Activated CD4-positive, alpha-beta T cell treated with anti-CD3 and anti-CD28 coated beads, Interleukin-2, amount 50 U/mL, for 4 hours (primary cell): Measurements from ENCODE around the gene MGAT3.

Experiments used
- DNase-seq, 2 experiments: peaks; one replicate each; pipeline ENCODE4 v3.0.0-alpha.2; 2020

Gene MGAT3

DNA sequence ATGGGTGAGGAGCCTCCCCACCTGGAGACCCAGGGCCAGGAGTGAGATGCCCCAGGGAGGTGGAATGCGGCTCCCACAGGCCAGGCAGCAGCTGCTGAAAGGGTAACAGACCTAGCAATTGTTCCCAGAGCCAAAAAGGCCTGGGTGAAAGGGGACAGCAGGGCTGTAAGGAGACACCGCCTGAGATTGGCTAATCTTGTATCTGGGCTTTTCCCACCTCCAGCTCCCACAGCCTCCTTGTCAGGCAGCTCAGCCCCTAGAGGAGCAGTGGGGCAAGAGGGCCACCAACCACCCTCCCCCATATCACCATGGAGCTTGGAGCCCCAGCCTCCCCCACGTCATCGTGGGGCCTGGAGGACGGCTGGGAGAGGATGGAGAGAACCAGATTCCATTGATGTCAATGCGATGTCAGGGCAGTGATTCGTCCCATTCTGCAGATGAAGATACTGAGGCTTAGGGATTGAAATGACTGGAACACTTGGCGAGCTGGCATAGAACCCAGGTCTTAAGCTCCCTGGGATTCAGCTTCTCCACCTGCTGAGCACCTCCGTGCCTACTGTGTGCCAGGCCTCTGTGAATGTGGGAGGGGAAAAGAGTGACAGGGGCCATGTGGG, 2.9 kb upstream of the MGAT3 start:
- DNase-seq, result no peak

GRCh38 chr22:39454385-39454871, 2.4 kb upstream of the MGAT3 start:
- no peak for DNase-seq

- DNase-seq, result no peak
Observed at GRCh38 chr22:39457198-39457555, 365 bp downstream of the MGAT3 start.

DNA sequence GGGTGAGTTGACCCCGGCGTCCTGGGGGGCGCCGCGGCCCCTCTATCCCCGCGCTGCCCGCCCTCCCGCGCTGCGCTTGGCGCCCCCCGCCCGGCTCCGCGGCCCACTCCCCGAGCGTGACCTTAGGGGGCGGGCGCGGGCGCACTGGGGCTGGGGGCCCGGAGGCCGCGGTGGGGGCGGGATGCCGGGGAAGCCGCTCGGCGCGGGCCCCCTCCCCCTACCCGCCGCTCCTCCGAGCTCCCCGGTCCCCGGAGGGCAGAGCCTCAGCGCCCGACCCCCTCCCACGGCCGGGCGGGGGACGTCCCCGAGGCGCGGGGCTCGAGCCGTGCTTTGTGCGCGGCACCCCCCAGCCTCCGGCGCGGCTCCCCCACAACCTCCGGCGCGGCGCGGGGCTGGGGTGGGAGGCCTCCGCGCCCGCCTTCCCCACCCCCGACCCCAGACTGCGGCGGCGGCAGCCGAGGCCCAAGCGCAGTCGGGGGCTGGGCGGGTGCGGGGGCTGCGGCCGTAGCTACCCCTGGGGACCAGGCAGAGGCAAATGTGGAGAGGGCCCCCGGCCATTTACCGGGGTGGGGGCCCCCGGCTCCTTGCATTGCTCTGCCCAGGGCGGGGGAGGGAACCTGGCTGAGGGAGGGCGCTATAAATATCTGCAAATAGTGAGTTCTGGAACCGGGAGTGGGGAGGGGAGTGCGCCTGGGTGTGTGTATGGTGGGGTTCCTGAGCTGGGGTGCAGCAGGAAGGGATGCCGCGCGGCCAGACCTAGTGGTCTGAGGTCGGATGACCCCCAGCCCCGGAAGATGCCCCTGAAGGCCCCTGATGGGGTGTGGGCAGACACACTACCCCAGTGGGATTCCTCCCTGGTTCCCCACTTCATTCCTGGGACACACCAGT, 988 bp downstream of the MGAT3 start:
- DNase-seq, result no peak

DNA sequence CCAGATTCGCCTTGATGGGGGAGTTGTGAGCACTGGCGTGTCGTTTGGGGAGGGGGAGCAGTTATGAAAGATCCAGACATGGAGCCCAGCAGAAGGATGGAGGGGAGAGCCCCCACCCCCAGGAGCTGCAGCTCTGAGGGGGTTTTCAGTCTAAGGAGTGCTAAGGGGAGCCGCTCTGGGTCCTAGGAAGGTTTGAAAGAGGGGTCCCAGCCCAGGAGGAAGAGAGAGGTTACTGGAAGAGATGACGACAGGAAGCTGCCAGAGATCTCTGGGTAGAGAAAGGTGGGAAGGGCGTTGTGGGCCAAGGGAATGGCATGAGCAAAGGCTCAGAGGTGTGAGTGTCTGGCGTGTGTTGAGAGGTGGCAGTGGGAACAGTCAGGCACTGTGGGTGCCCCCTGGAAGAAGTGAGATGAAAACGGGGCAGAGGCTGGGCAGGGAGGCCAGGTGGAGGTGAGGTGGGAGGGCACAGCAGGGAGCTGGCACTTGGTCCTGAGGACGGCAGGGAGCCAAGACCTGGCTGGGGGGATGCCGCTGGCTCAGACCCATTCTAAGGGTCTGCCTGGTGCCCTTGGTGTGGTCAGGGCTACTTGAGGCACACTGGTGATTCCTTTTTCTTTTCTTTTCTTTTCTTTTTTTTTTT, 1.8 kb downstream of the MGAT3 start:
- DNase-seq, result no peak

DNA sequence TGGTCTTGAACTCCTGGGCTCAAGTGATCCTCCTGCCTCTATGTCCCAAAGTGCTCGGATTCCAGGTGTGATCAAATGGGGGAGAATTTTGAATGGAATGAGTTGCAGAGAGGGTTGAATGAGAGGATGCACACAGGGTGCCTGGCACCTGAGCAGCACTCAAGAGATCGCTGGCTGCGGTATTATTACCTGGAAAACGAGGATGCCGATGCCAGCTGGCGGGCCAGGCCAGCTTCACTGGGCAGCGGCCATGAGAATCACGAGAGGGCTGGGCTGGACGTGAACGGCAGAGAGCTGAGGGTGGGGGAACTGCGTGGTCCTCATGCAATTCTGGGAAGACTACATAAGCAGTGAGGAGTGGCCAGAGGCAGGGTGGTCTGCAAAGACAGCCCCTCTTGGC, 2.9 kb downstream of the MGAT3 start:
- no peak for DNase-seq

DNA sequence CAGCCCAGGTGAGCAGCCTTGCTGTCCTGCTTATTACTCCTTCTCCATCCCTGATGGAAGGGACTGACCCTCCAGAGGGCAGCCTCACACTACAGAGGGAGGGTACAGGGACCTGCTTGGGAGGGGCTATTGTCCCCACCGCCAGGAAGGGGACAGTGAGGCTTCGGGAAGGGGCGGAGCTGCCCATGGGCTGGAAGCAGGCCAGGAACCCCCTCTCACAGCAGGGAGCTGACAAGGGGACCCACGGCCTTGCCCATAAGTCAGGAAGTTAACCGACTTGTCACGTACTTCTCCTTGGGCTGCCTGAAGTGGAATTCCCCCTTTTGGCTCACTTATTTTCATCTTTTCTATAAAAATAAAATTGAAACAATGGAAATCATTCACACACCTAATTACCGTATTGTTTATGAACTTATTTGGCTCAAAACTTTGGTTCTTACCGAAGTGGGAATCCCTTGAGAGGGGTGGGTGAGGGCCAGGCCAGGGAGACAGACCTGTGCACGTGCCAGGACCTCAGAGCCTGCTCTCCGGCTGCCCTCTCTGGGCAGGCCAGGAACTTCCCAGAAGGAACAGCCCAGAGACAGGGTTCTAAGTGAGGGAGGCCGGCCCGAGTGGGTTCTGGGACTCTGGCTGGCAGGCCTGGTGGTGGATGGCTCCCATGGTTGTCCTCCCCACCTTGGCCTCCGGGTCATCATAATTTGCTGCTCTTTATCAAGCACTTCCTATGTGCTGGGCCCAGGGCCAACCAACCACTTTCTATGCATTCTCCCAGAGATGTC, 5.8 kb downstream of the MGAT3 start:
- no peak for DNase-seq

GRCh38 chr22:39463277-39463676, 6.5 kb downstream of the MGAT3 start:
- no peak for DNase-seq

GRCh38 chr22:39463931-39464390, 7.1 kb downstream of the MGAT3 start:
- no peak for DNase-seq

DNA sequence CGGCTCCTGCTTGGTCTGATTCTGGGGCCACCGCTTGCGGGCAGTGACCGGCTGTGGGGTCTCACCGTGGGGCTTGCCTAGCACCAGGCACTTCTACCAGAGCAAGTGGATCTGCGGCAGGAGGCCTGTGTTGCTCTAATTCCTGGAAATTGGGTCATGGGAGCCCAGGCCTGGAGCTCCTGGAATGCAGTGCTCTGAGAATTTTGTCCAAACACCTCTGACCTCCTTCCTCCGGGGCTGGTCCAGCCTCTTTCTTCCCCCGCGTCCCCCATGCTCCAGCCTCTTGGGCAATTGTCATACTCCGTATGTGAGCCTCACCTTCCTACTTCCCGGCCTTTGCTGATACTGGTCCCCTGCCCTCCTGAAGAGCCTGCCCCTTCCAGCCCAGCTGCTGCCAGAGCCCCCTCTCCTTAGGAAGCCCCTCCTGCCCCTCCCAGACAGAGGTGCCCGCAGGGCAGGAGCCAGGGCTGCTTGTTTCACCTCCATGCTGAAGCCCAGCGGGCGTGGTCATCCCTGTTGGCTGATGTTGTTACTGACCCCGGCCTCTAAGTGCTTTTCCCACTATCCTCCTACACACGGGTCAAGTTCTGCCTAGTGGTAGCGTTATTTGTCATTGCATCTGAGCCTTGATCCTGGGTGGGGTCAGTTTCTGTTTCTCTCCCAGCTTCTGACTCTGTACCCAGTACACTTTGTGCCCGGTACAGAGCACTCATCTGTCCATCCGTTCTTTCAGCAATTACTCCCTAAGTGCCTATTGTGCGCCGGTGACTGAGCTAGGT, 9.6 kb downstream of the MGAT3 start:
- DNase-seq, result no peak

DNA sequence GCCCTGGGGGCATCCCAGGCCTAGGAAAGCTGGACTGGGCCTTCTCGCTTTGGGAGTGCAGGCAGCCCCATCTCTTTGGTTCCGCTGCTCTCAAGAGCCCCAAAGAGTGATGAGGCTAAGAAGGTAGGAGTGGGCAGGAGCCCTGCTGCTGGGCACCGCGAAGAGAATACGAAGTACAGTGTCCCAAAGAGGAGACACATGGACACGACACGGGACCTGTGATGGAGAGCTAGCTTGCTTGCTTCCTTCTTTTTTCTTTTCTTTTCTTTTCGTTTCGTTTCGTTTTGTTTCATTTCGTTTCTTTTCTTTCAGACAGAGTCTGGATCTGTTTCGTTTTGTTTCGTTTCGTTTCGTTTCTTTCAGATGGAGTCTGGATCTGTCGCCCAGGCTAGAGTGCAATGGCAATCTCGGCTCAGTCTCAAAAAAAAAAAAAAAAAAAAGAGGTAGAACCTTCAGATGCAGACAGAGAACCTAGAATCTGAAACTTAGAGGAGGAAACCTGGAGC, 10.6 kb downstream of the MGAT3 start:
- no peak for DNase-seq

GRCh38 chr22:39468487-39469325, 11.9 kb downstream of the MGAT3 start:
- no peak for DNase-seq

DNA sequence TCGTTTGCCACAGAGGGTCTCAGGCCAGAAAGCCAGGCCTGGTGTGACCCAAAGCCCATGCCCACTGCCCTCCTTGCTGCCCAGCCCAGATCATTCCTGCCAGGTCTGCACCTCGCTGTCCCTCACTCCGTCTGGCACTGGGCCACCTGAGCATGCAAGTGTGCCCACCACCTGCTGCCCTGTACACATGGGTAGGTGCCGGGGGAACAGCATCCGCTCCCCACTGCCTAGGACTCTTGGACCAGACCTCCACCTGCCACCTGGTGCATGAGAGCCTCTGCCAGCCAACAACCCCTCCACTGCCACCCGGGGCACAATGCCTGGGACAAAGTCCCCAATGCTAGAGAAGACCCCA, 12.5 kb downstream of the MGAT3 start:
- DNase-seq, result no peak

GRCh38 chr22:39469681-39470450, 13.1 kb downstream of the MGAT3 start:
- no peak for DNase-seq

DNA sequence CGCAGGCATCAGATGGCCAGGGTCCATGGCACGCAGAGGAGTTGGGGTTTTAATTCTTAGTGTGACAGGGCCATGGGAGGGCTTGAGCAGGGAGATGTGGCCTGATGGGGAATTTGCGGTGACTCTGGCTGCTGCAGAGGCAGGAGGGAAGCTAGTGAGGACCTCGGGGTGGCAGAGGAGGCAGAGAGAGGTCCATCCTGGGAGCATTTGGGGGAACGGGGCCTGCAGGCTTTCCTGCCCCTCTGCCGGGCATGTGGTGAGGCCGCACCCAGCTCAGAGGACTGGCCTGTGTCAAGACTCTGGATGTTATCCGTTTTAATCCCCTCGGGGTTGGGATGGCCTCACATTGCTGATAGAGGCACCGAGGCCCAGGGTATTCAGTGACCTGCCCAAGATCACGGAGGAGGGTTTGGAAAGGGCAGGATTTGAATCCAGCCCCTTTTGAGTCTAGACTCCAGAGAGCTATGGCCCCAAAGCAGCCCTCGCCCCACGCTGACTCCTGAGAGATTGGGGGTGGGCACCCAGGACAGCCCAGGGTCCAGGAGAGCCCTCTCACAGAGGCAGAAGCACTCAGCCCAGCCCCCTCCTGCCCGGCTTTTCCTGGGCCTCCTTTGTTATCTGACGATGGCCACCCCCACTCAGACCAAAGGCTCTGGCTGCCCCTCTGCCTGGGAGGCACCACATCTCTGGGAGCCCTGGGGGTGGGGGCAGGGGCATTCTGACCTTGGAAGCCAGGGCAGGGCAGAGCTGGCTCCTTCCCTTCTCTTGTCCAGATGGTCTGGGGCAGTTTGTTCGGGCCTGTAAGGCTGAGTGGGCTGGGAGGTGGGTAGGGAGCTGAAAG, 13.9 kb downstream of the MGAT3 start:
- DNase-seq, result no peak

GRCh38 chr22:39471381-39472141, 14.7 kb downstream of the MGAT3 start:
- DNase-seq, result no peak

DNA sequence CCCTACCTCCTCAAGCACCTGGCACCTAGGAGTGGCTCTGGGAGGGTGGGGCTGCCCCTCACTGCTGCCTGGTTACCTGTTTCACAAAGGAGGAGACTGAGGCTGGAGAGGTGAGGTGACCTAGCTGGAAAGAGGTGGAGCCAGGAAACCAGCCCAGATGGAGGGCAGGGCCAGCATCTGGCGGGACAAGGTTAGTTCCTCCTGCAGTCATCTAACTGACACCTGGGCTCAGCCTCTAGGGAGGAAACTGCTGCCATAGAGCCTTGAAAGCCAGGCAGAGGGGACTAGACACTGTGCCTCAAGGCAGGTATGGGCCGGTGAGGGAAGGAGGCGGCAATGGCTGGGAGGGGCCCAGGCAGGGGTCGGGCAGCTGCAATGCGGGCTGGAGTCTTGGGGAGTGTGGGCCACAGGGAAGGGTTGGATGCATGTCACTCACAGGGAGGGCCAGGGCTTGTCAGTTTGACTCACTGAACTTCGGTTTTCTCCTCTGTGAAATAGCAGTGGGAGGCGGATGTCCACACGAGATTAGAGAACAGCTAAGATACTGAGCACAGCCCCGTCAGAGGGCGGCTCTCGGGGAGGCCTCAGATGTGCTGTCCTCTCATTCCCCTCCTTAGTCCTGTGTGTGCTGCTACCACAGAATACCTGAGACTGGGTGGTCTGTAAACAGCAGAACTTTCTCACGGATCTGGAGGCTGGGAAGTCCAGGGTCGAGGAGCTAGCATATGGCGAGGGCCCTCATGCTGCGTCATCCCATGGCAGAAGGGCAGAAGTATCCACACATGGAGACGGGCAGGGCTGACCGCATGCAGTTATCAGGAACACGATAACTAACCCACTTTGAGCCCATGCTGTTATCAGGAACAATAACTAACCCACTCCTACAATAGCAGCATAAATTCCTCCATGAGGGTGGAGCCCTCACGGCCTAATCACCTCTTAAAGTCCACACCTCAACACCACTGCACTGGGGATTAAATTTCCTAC, 16.1 kb downstream of the MGAT3 start:
- no peak for DNase-seq
